ENCODE data around the gene DOCK9. TPM values are rescaled to one million over a fixed set of nuclear protein-coding genes. Genes with fewer than 3 reads are reported as not detected.

DOCK9 gene
- total RNA-seq, 6 experiments from 2014 or later = 16.5 to 24.3 (median 18.1) TPM

GRCh38 chr13:99015606-99016490 lies 38.0 kb upstream of the DOCK9 start:
- Histone ChIP-seq H3K4me3 (no peak overlapping the region), H3K27me3 (no peaks in the 10 kb centered on the region), H3K4me1 (no peaks in the 10 kb centered on the region), H3K36me3 (no peaks in the 10 kb centered on the region), H3K27ac (no peak overlapping the region), H3K9me3 (no peaks in the 10 kb centered on the region)
- DNase-seq (no peak), ATAC-seq (peak in 1 of 4 donors; percentile 25)
- no peak for TF ChIP-seq CTCF (IDR thresholded peaks at IDR 0.05)
- no peak for TF ChIP-seq POLR2A (IDR thresholded peaks at IDR 0.05)
- 65% methylated on average over 13 of the region's 15 CpGs for WGBS (ENCODE audit: insufficient coverage, low coverage, low lambda C conversion rate, missing lambda C conversion rate)
- intact Hi-C loops (cut with DNase I) = no loop called here

GRCh38 chr13:99014522-99014921 lies 36.7 kb upstream of the DOCK9 start:
- ATAC-seq (no peak), DNase-seq (no peak)
- Histone ChIP-seq H3K27me3 (no peaks in the 10 kb centered on the region), H3K36me3 (no peaks in the 10 kb centered on the region), H3K4me3 (no peak overlapping the region), H3K4me1 (no peaks in the 10 kb centered on the region), H3K27ac (no peak overlapping the region), H3K9me3 (no peaks in the 10 kb centered on the region)
- intact Hi-C loops (cut with DNase I) = no loop called here
- 61% methylated on average over 2 of the region's 4 CpGs for whole genome bisulfite sequencing (ENCODE audit: insufficient coverage, low coverage, low lambda C conversion rate, missing lambda C conversion rate)
- no peak for TF ChIP-seq CTCF (IDR thresholded peaks at IDR 0.05)
- TF ChIP-seq POLR2A (IDR thresholded peaks at IDR 0.05) = no peak

GRCh38 chr13:99013951-99014350 lies 36.1 kb upstream of the DOCK9 start:
- no peak overlapping the region for H3K27ac ChIP-seq
- ATAC-seq (no peak), DNase-seq (no peak)
- no peaks in the 10 kb centered on the region for H3K36me3 ChIP-seq
- H3K27me3 ChIP-seq = no peaks in the 10 kb centered on the region
- no peak overlapping the region for H3K4me3 ChIP-seq
- H3K4me1 ChIP-seq = no peaks in the 10 kb centered on the region
- no peaks in the 10 kb centered on the region for H3K9me3 ChIP-seq
- TF ChIP-seq POLR2A (IDR thresholded peaks at IDR 0.05) = no peak
- TF ChIP-seq CTCF (IDR thresholded peaks at IDR 0.05) = no peak
- 91% methylated on average over 6 of the region's 6 CpGs for WGBS (ENCODE audit: insufficient coverage, low coverage, low lambda C conversion rate, missing lambda C conversion rate)
- intact Hi-C loops (cut with DNase I) = no loop called here

GRCh38 chr13:99012539-99012938 lies 34.7 kb upstream of the DOCK9 start:
- 50% methylated on average over 1 of the region's 1 CpG for WGBS (ENCODE audit: insufficient coverage, low coverage, low lambda C conversion rate, missing lambda C conversion rate)
- no peak for TF ChIP-seq POLR2A (IDR thresholded peaks at IDR 0.05)
- TF ChIP-seq CTCF (IDR thresholded peaks at IDR 0.05) = no peak

More at GRCh38 chr13:99012539-99012938, 34.7 kb upstream of the DOCK9 start:
- intact Hi-C loops (cut with DNase I) = no loop called here
- Histone ChIP-seq H3K4me1 (no peaks in the 10 kb centered on the region), H3K27ac (no peak overlapping the region), H3K27me3 (no peaks in the 10 kb centered on the region), H3K9me3 (no peaks in the 10 kb centered on the region), H3K36me3 (no peaks in the 10 kb centered on the region), H3K4me3 (no peak overlapping the region)
- DNase-seq (no peak), ATAC-seq (no peak)

Data from right lobe of liver (tissue), 6 donors.